GM12878 (cell line): ENCODE data around the gene SDHAF2. TPM values are rescaled to one million over a fixed set of nuclear protein-coding genes. Genes with fewer than 3 reads are reported as not detected.

Experiments
- ATAC-seq: fragments of 200-7000 bp; cut with Tn5 transposase; 3 replicates; pipeline ENCODE4 v1.9.1; 2020; ENCODE audit warnings: mild to moderate bottlenecking, moderate library complexity
- BruUV-seq: library from RNA; stranded (reverse); fragments of 400-500 nt; replicated peaks from 2 replicates; lab custom pipeline; 2021; lab: Mats Ljungman, UMichigan
- CTCF ChIA-PET: fragments of 300-600 bp; sonication (Branson Sonifier 250); formaldehyde crosslinking; extraction: SDS; loops from one replicate; lab custom pipeline; 2021; ENCODE audit warnings: inconsistent platforms; lab: Yijun Ruan, JAX
- POLR2A ChIA-PET: fragments of 350-600 bp; formaldehyde crosslinking; extraction: SDS; loops from one replicate; lab custom pipeline; 2021; ENCODE audit warnings: inconsistent platforms; lab: Charles Lee
- RAD21 ChIA-PET: fragments of 300-600 bp; sonication (Branson Sonifier 250); formaldehyde crosslinking; loops from one replicate; lab custom pipeline; 2023; ENCODE audit warnings: antibody characterized with exemption; ENCODE audit not compliant: unreplicated experiment; lab: Charles Lee
- SMC1A ChIA-PET: fragments of 300-600 bp; sonication (Branson Sonifier 250); formaldehyde crosslinking; loops from one replicate; lab custom pipeline; 2023; ENCODE audit not compliant: unreplicated experiment, uncharacterized antibody; lab: Charles Lee
- DNase-seq: peaks from one replicate; pipeline ENCODE4 v3.0.0-alpha.2; 2011; ENCODE audit warnings: low read depth, low spot score
- FAIRE-seq: peaks from 3 replicates; lab custom pipeline; 2011; peaks lifted over from hg19 to GRCh38; lab: Jason Lieb, UNC
- H2AFZ ChIP-seq: 2 replicates; pipeline ENCODE4 v1.6.0; 2011; ENCODE audit warnings: low read depth, low read length, control low read depth; ENCODE audit not compliant: control insufficient read depth
- H3K27ac ChIP-seq: 2 replicates; pipeline ENCODE4 v1.5.1; 2011; ENCODE audit warnings: control low read depth; ENCODE audit not compliant: control insufficient read depth, insufficient read depth
- H3K27me3 ChIP-seq, 2 experiments: replicated peaks in 1 of 2; 2 replicates each; pipeline versions ENCODE4 v1.6.0 to v1.6.1; 2011; ENCODE audit warnings: low read length in 1 of 2; ENCODE audit not compliant: control insufficient read depth in 2 of 2, insufficient read depth in 2 of 2
- H3K36me3 ChIP-seq, 2 experiments: 2 replicates each; pipeline ENCODE4 v1.5.1; 2011; ENCODE audit warnings: low read length in 1 of 2; ENCODE audit not compliant: control insufficient read depth in 2 of 2, insufficient read depth in 2 of 2
- H3K4me1 ChIP-seq: 2 replicates; pipeline ENCODE4 v1.6.1; 2011; ENCODE audit warnings: mild to moderate bottlenecking, low read length, moderate library complexity, mixed read lengths; ENCODE audit not compliant: control insufficient read depth, insufficient read depth
- H3K4me2 ChIP-seq: 2 replicates; pipeline ENCODE4 v1.6.0; 2011; ENCODE audit warnings: control low read depth; ENCODE audit not compliant: control insufficient read depth, insufficient read depth
- H3K4me3 ChIP-seq: fragments of 200-600 bp; sonication (generic); 2 replicates; pipeline ENCODE4 v1.5.1; 2016
- H3K79me2 ChIP-seq: 2 replicates; pipeline ENCODE4 v1.6.0; 2011; ENCODE audit warnings: low read length; ENCODE audit not compliant: control insufficient read depth, insufficient read depth
- H3K9ac ChIP-seq: 2 replicates; pipeline ENCODE4 v1.8.0; 2011; ENCODE audit warnings: low read length, control low read depth, mixed read lengths; ENCODE audit not compliant: control insufficient read depth, insufficient read depth
- H3K9me3 ChIP-seq: replicated peaks from 3 replicates; pipeline ENCODE4 v1.5.1; 2011; ENCODE audit warnings: mild to moderate bottlenecking, low read length; ENCODE audit not compliant: control insufficient read depth, insufficient read depth
- H4K20me1 ChIP-seq: 2 replicates; pipeline ENCODE4 v1.6.0; 2011; ENCODE audit not compliant: control insufficient read depth, insufficient read depth
- EP300 ChIP-seq, 2 experiments: fragments of 150-350 bp in 1 of 2; IDR thresholded peaks; 2 replicates each; pipeline ENCODE4 v1.6.1; 2011 to 2012; ENCODE audit warnings: low read depth in 2 of 2, low read length in 2 of 2, borderline replicate concordance in 1 of 2, improper control_type of control experiment in 1 of 2, inconsistent platforms in 1 of 2; ENCODE audit not compliant: control insufficient read depth in 1 of 2
- FOS ChIP-seq: IDR thresholded peaks from 3 replicates; pipeline ENCODE4 v1.6.1; 2011; ENCODE audit warnings: borderline replicate concordance; ENCODE audit not compliant: insufficient read length; ENCODE audit errors: extremely low read depth
- MYB ChIP-seq: fragments of 150-350 bp; IDR thresholded peaks from 2 replicates; pipeline ENCODE4 v1.6.1; 2014; ENCODE audit warnings: mild to moderate bottlenecking, low read depth, low read length, borderline replicate concordance
- RAD51 ChIP-seq: fragments of 450-650 bp; IDR thresholded peaks from 2 replicates; pipeline ENCODE4 v1.6.1; 2016; ENCODE audit warnings: moderate library complexity, mild to moderate bottlenecking, inconsistent platforms
- SMARCA5 ChIP-seq: fragments of 450-650 bp; IDR thresholded peaks from 2 replicates; pipeline ENCODE4 v1.6.1; 2017; ENCODE audit warnings: mild to moderate bottlenecking
- WGBS: methylation state at CpG from one replicate; pipeline ENCODE4 v1.1.6; 2016; ENCODE audit warnings: low lambda C conversion rate; ENCODE audit not compliant: insufficient replicate concordance, insufficient coverage; ENCODE audit errors: missing lambda C conversion rate; 5-methylcytosine and 5-hydroxymethylcytosine counted together
- in situ Hi-C: fragments of 300-500 bp; cut with MboI; formaldehyde crosslinking; loops from 9 replicates; pipeline ENCODE4 v1.14.3; 2018; ENCODE audit warnings: mixed read lengths
- intact Hi-C: fragments of 100-400 bp; cut with micrococcal nuclease; formaldehyde crosslinking; loops from one replicate; pipeline ENCODE4 v1.14.2; 2022; ENCODE audit not compliant: unreplicated experiment
- polyA plus RNA-seq, 11 experiments: library from polyadenylated mRNA; depleted of rRNA in 4 of 11; unstranded in 6 of 11; stranded (reverse) in 5 of 11; fragments of >200 nt; fragmentation: Nextera tagmentation in 4 of 11; fragmentation: Illumina TruSeq in 1 of 11; extraction: Ambion mirVana in 4 of 11; extraction: Trizol in 1 of 11; gene quantifications; 1 replicate in 1 of 11; 2 replicates in 10 of 11; pipeline versions ENCODE4 v1.2.1 to v1.2.3, GENCODE V29; 2011 to 2016; ENCODE audit warnings: inconsistent platforms in 2 of 11, missing spikeins in 2 of 11, low read depth in 1 of 11
- total RNA-seq, 4 experiments: library from RNA; depleted of rRNA in 3 of 4; stranded (reverse); fragments of >200 nt in 3 of 4; fragmentation: Illumina TruSeq in 1 of 4; extraction: Trizol in 1 of 4; gene quantifications; 2 replicates each; pipeline versions ENCODE4 v1.2.1 to v1.2.3, GENCODE V29; 2013 to 2021
- TF ChIP-seq, protein P1 (sequence below): fragments of 450-650 bp; IDR thresholded peaks from 2 replicates; pipeline ENCODE4 v1.6.1; 2016; ENCODE audit warnings: mild to moderate bottlenecking
- TF ChIP-seq, protein P2 (sequence below): IDR thresholded peaks from 2 replicates; pipeline ENCODE4 v1.6.1; 2011; ENCODE audit warnings: mild to moderate bottlenecking, low read depth, low read length, moderate library complexity; ENCODE audit not compliant: insufficient replicate concordance
- TF ChIP-seq, protein P3 (sequence below): IDR thresholded peaks from 2 replicates; pipeline ENCODE4 v1.6.1; 2012; ENCODE audit warnings: low read length, inconsistent platforms
- TF ChIP-seq, protein P4 (sequence below): IDR thresholded peaks from 2 replicates; pipeline ENCODE4 v1.6.1; 2011; ENCODE audit warnings: borderline replicate concordance, low read depth, mild to moderate bottlenecking, moderate library complexity, mixed read lengths, low read length; ENCODE audit not compliant: insufficient read depth; ENCODE audit errors: extremely low read length
- TF ChIP-seq, protein P5 (sequence below): fragments of 450-650 bp; IDR thresholded peaks from 2 replicates; pipeline ENCODE4 v1.6.1; 2017; ENCODE audit warnings: mild to moderate bottlenecking
- TF ChIP-seq, protein P6 (sequence below), 3 experiments: IDR thresholded peaks in 2 of 3; conservative IDR thresholded peaks in 1 of 3; 2 replicates each; pipeline ENCODE4 v1.5.1; 2011; ENCODE audit warnings: low read depth in 3 of 3, low read length in 3 of 3, mild to moderate bottlenecking in 3 of 3, control low read depth in 2 of 3, moderate library complexity in 2 of 3, inconsistent platforms in 1 of 3, mixed read lengths in 1 of 3; ENCODE audit not compliant: control insufficient read depth in 2 of 3, insufficient read depth in 1 of 3; ENCODE audit errors: extremely low read depth in 1 of 3

The SDHAF2 gene
- total and polyA plus RNA-seq, 10 of the 15 experiments (the other 5 are each of a cell fraction or from before 2014, with no cell fraction given) = 30.6 to 160 (median 78.3) TPM

DNA sequence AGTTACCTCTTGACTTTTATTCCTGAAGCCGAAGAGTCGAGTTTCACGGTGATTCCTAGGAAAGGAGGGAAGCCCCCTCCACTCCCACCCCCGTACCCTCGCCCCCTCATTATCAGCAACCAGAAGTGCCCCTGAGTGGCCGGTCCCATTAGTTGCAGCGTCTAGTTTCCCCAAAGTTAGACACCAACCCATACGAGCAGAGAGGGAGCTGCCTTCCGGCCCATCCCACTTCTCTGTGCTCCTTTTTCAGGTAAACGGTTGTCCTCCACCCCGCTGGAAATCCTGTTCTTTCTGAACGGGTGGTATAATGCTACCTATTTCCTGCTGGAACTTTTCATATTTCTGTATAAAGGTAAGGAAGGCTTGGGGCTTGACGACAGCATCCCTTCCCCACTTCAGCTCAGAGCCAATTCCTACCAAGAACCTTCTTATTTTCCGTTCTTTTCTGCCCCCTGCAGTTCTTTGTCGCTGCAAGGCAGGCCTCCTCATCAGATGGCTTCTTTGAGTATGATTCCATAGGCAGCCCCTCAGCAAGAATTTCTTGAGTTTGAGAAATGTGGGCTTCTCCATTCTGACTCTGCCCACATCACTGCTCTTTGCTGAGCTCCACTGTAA lies 36.8 kb upstream of the SDHAF2 start:
- BruUV-seq = TSS peak; percentile 82
- peak overlapping the region; percentile 89 for H3K4me3 ChIP-seq
- TF ChIP-seq, protein P1, sequence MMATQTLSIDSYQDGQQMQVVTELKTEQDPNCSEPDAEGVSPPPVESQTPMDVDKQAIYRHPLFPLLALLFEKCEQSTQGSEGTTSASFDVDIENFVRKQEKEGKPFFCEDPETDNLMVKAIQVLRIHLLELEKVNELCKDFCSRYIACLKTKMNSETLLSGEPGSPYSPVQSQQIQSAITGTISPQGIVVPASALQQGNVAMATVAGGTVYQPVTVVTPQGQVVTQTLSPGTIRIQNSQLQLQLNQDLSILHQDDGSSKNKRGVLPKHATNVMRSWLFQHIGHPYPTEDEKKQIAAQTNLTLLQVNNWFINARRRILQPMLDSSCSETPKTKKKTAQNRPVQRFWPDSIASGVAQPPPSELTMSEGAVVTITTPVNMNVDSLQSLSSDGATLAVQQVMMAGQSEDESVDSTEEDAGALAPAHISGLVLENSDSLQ = no peak
- TF ChIP-seq MYB (no peak), FOS (no peak), RAD51 (no peak), SMARCA5 (0 out of 2 replicates have a peak, but pooled peaks have one; percentile 38), EP300 (IDR thresholded peaks at IDR 0.05; ENCODE audit: borderline replicate concordance in 1 of 2, control insufficient read depth in 1 of 2, low read depth in 2 of 2, low read length in 2 of 2) (no peak)
- TF ChIP-seq, protein P2, sequence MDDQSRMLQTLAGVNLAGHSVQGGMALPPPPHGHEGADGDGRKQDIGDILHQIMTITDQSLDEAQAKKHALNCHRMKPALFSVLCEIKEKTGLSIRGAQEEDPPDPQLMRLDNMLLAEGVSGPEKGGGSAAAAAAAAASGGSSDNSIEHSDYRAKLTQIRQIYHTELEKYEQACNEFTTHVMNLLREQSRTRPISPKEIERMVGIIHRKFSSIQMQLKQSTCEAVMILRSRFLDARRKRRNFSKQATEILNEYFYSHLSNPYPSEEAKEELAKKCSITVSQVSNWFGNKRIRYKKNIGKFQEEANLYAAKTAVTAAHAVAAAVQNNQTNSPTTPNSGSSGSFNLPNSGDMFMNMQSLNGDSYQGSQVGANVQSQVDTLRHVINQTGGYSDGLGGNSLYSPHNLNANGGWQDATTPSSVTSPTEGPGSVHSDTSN = no peak
- TF ChIP-seq, protein P3, sequence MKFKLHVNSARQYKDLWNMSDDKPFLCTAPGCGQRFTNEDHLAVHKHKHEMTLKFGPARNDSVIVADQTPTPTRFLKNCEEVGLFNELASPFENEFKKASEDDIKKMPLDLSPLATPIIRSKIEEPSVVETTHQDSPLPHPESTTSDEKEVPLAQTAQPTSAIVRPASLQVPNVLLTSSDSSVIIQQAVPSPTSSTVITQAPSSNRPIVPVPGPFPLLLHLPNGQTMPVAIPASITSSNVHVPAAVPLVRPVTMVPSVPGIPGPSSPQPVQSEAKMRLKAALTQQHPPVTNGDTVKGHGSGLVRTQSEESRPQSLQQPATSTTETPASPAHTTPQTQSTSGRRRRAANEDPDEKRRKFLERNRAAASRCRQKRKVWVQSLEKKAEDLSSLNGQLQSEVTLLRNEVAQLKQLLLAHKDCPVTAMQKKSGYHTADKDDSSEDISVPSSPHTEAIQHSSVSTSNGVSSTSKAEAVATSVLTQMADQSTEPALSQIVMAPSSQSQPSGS = no peak
- TF ChIP-seq, protein P4, sequence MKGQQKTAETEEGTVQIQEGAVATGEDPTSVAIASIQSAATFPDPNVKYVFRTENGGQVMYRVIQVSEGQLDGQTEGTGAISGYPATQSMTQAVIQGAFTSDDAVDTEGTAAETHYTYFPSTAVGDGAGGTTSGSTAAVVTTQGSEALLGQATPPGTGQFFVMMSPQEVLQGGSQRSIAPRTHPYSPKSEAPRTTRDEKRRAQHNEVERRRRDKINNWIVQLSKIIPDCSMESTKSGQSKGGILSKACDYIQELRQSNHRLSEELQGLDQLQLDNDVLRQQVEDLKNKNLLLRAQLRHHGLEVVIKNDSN = no peak
- TF ChIP-seq, protein P5, sequence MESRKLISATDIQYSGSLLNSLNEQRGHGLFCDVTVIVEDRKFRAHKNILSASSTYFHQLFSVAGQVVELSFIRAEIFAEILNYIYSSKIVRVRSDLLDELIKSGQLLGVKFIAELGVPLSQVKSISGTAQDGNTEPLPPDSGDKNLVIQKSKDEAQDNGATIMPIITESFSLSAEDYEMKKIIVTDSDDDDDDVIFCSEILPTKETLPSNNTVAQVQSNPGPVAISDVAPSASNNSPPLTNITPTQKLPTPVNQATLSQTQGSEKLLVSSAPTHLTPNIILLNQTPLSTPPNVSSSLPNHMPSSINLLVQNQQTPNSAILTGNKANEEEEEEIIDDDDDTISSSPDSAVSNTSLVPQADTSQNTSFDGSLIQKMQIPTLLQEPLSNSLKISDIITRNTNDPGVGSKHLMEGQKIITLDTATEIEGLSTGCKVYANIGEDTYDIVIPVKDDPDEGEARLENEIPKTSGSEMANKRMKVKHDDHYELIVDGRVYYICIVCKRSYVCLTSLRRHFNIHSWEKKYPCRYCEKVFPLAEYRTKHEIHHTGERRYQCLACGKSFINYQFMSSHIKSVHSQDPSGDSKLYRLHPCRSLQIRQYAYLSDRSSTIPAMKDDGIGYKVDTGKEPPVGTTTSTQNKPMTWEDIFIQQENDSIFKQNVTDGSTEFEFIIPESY = no peak
- TF ChIP-seq, protein P6, sequence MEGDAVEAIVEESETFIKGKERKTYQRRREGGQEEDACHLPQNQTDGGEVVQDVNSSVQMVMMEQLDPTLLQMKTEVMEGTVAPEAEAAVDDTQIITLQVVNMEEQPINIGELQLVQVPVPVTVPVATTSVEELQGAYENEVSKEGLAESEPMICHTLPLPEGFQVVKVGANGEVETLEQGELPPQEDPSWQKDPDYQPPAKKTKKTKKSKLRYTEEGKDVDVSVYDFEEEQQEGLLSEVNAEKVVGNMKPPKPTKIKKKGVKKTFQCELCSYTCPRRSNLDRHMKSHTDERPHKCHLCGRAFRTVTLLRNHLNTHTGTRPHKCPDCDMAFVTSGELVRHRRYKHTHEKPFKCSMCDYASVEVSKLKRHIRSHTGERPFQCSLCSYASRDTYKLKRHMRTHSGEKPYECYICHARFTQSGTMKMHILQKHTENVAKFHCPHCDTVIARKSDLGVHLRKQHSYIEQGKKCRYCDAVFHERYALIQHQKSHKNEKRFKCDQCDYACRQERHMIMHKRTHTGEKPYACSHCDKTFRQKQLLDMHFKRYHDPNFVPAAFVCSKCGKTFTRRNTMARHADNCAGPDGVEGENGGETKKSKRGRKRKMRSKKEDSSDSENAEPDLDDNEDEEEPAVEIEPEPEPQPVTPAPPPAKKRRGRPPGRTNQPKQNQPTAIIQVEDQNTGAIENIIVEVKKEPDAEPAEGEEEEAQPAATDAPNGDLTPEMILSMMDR (IDR thresholded peaks at IDR 0.05 in 2 of 3, conservative IDR thresholded peaks at IDR 0.05 in 1 of 3; ENCODE audit: control insufficient read depth in 2 of 3, extremely low read depth in 1 of 3, insufficient read depth in 1 of 3, low read depth in 3 of 3, low read length in 3 of 3) = peak; percentile 18 to 53 (median 26); a peak in 5 of 6 replicates

More for the DNA sequence above, 36.8 kb upstream of the SDHAF2 start:
- POLR2A ChIA-PET = interaction anchor here (0.6 to 4.3 kb wide), 9 partner anchors 9 to 1371 kb away, joined by 3 to 32 read pairs (median 7); partner anchors contain the start of genes CPSF7, CYB561A3, DDB1 and SDHAF2
- H3K4me2 ChIP-seq = peak overlapping the region; percentile 93
- no peaks in the 10 kb centered on the region for H3K27me3 ChIP-seq
- in situ Hi-C loops (loop anchor here (5.0 kb wide), 1 partner anchor 136 kb away; no protein-coding TSS in a partner anchor), intact Hi-C loops (loop anchor here (2.0 kb wide), 1 partner anchor 56 kb away; no protein-coding TSS in a partner anchor)
- H3K9ac ChIP-seq = peak overlapping the region; percentile 72
- H2AFZ ChIP-seq = peak overlapping the region; percentile 96
- H3K36me3 ChIP-seq = peaks cover 0 to 7% of the 10 kb centered on the region in 2 experiments; a peak in 2 of 4 replicates
- CTCF ChIA-PET = interaction anchor here (0.8 to 6.3 kb wide), 31 partner anchors 9 to 630 kb away, joined by 3 to 113 read pairs (median 4); partner anchors contain the start of genes CPSF7, SDHAF2, TMEM109 and VWCE
- peaks cover 4% of the 10 kb centered on the region for H3K4me1 ChIP-seq
- H3K79me2 ChIP-seq = no peaks in the 10 kb centered on the region
- DNase-seq = no peak
- H3K27ac ChIP-seq = peak overlapping the region; percentile 39; the same call in 1 of the 2 replicates
- 23% methylated on average over 15 of the region's 15 CpGs for WGBS
- H4K20me1 ChIP-seq = no peaks in the 10 kb centered on the region
- RAD21 ChIA-PET = interaction anchor here (0.7 to 5.0 kb wide), 13 partner anchors 9 to 141 kb away, joined by 3 to 88 read pairs (median 4); partner anchors contain the start of genes CPSF7, CYB561A3, SDHAF2 and TMEM138
- no peak for FAIRE-seq
- H3K9me3 ChIP-seq = no peaks in the 10 kb centered on the region
- SMC1A ChIA-PET = interaction anchor here (0.8 to 7.1 kb wide), 20 partner anchors 8 to 562 kb away, joined by 3 to 80 read pairs (median 4); partner anchors contain the start of genes CPSF7, DDB1, SDHAF2 and TKFC
- ATAC-seq = peak; percentile 64
